Measurements from ENCODE around the gene POC1A. TPM values are rescaled to one million over a fixed set of nuclear protein-coding genes. Genes with fewer than 3 reads are reported as not detected.

The POC1A gene
- total and polyA plus RNA-seq, 9 of the 15 experiments (the other 6 are each of a cell fraction or from before 2014, with no cell fraction given) = 7.2 to 17.5 (median 12.1) TPM

GRCh38 chr3:52123106-52123725, 31.0 kb downstream of the POC1A start:
- peaks cover 6 to 13% of the 10 kb centered on the region in 2 experiments; a peak in 4 of 5 replicates for H3K4me1 ChIP-seq (replicated peaks in 1 of 2; ENCODE audit: control insufficient read depth in 2 of 2, insufficient read depth in 2 of 2, low read length in 2 of 2)
- peak; percentile 93 for FAIRE-seq
- no peak overlapping the region for H3K4me3 ChIP-seq
- H3K4me2 ChIP-seq (ENCODE audit: insufficient read depth, low read length) = no peak overlapping the region
- H2AFZ ChIP-seq (ENCODE audit: low read depth, low read length) = no peak overlapping the region
- peaks cover 74% of the 10 kb centered on the region for H3K36me3 ChIP-seq (ENCODE audit: control insufficient read depth, insufficient read depth, low read length)
- CTCF ChIA-PET (ENCODE audit: low intra/inter-chr PET ratio) = interaction anchor here (0.8 to 2.6 kb wide), 5 partner anchors 65 to 122 kb away, joined by 3 to 17 read pairs (median 4); no protein-coding TSS in a partner anchor
- H3K27me3 ChIP-seq (ENCODE audit: control insufficient read depth in 2 of 2, insufficient read depth in 2 of 2, low read length in 2 of 2) = no peaks in the 10 kb centered on the region
- in situ Hi-C loops (cut with MboI) (no loop called here), intact Hi-C loops (cut with micrococcal nuclease) (loop anchor here (2.0 kb wide), 2 partner anchors 70 to 180 kb away; partner anchors contain the start of gene PARP3)
- no peak overlapping the region for H3K27ac ChIP-seq (ENCODE audit: extremely low read depth, low read depth, low read length)
- peak; percentile 95 for ATAC-seq
- H3K9ac ChIP-seq (ENCODE audit: insufficient read depth in 1 of 2, low read depth in 2 of 2, low read length in 2 of 2) = no peak overlapping the region
- H3K9me3 ChIP-seq (replicated peaks; ENCODE audit: control insufficient read depth, insufficient read depth, low read depth, low read length) = no peaks in the 10 kb centered on the region
- DNase-seq (ENCODE audit: extremely low read depth in 1 of 4, low spot score in 3 of 4) = peak; percentile 73 to 82 (median 78)
- H4K20me1 ChIP-seq (replicated peaks; ENCODE audit: control insufficient read depth, insufficient read depth, low read length) = 0 out of 2 replicates have a peak, but pooled peaks cover 4% of the 10 kb centered on the region
- POLR2A ChIA-PET = interaction anchor here (0.6 kb wide), 1 partner anchor 54 kb away, joined by 3 read pairs; no protein-coding TSS in a partner anchor
- H3K79me2 ChIP-seq (ENCODE audit: control insufficient read depth, insufficient read depth, low read length) = peaks cover 4% of the 10 kb centered on the region; the same call in 1 of the 3 replicates
- peaks cover 5% of the 10 kb centered on the region for H3K9me1 ChIP-seq (ENCODE audit: control insufficient read depth, insufficient read depth, low read length)
- WGBS (ENCODE audit: insufficient coverage, low coverage, missing lambda C conversion rate) = 31% methylated on average over 10 of the region's 10 CpGs
- no TSS peak for BruUV-seq (replicated peaks)
- TF ChIP-seq, protein P1, sequence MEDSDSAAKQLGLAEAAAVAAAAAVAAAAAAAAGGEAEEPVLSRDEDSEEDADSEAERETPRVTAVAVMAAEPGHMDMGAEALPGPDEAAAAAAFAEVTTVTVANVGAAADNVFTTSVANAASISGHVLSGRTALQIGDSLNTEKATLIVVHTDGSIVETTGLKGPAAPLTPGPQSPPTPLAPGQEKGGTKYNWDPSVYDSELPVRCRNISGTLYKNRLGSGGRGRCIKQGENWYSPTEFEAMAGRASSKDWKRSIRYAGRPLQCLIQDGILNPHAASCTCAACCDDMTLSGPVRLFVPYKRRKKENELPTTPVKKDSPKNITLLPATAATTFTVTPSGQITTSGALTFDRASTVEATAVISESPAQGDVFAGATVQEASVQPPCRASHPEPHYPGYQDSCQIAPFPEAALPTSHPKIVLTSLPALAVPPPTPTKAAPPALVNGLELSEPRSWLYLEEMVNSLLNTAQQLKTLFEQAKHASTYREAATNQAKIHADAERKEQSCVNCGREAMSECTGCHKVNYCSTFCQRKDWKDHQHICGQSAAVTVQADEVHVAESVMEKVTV (CRISPR knock-in tag; IDR thresholded peaks at IDR 0.05) = peak; percentile 59
- TF ChIP-seq RB1 (IDR thresholded peaks at IDR 0.05; ENCODE audit: low read depth) = 0 out of 2 replicates have a peak, but pooled peaks have one; percentile 34
- TF ChIP-seq CBFA2T3 (IDR thresholded peaks at IDR 0.05) = 0 out of 2 replicates have a peak, but pooled peaks have one; percentile 4
- peak; percentile 81 for TF ChIP-seq SMC3 (conservative IDR thresholded peaks at IDR 0.05; ENCODE audit: insufficient read depth, low read depth, low read length)
- no peak for TF ChIP-seq BCLAF1 (IDR thresholded peaks at IDR 0.05; ENCODE audit: borderline replicate concordance in 1 of 2, control insufficient read depth in 1 of 2, low read depth in 2 of 2, low read length in 1 of 2)
- peak; percentile 26; the same call in 1 of the 2 replicates for TF ChIP-seq CTBP1 (IDR thresholded peaks at IDR 0.05; ENCODE audit: borderline replicate concordance)
- TF ChIP-seq YY1 (IDR thresholded peaks at IDR 0.05; ENCODE audit: borderline replicate concordance in 1 of 3, control insufficient read depth in 1 of 3, extremely low read depth in 1 of 3, insufficient read depth in 3 of 3, insufficient read length in 1 of 3, insufficient replicate concordance in 2 of 3, low read depth in 1 of 3, low read length in 2 of 3) = peak in 1 of 3 experiments; percentile 22
- no peak for TF ChIP-seq TCFL5 (CRISPR knock-in tag; conservative IDR thresholded peaks at IDR 0.05)
- TF ChIP-seq, protein P2, sequence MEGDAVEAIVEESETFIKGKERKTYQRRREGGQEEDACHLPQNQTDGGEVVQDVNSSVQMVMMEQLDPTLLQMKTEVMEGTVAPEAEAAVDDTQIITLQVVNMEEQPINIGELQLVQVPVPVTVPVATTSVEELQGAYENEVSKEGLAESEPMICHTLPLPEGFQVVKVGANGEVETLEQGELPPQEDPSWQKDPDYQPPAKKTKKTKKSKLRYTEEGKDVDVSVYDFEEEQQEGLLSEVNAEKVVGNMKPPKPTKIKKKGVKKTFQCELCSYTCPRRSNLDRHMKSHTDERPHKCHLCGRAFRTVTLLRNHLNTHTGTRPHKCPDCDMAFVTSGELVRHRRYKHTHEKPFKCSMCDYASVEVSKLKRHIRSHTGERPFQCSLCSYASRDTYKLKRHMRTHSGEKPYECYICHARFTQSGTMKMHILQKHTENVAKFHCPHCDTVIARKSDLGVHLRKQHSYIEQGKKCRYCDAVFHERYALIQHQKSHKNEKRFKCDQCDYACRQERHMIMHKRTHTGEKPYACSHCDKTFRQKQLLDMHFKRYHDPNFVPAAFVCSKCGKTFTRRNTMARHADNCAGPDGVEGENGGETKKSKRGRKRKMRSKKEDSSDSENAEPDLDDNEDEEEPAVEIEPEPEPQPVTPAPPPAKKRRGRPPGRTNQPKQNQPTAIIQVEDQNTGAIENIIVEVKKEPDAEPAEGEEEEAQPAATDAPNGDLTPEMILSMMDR (IDR thresholded peaks at IDR 0.05 in 2 of 3, conservative IDR thresholded peaks at IDR 0.05 in 1 of 3; ENCODE audit: insufficient read depth in 2 of 3, low read depth in 1 of 3, low read length in 3 of 3) = peak; percentile 86 to 94 (median 86)

Data from K562 (cell line).